H1 (cell line): Measurements from ENCODE around the gene EVI5. TPM values are rescaled to one million over a fixed set of nuclear protein-coding genes. Genes with fewer than 3 reads are reported as not detected.

Experiments used
- CTCF ChIA-PET: fragments of 300-600 bp; sonication (Branson Sonifier 250); formaldehyde crosslinking; loops from one replicate; lab custom pipeline; 2021; ENCODE audit not compliant: partially characterized antibody; lab: Charles Lee
- POLR2A ChIA-PET: fragments of 300-600 bp; sonication (Branson Sonifier 250); formaldehyde crosslinking; loops from one replicate; lab custom pipeline; 2021; ENCODE audit warnings: inconsistent platforms; ENCODE audit not compliant: partially characterized antibody; lab: Charles Lee
- DNase-seq, 2 experiments: peaks; one replicate each; pipeline versions ENCODE4 v3.0.0 to v3.0.0-alpha.2; 2010 to 2022; ENCODE audit warnings: low spot score in 2 of 2, low read depth in 1 of 2, mixed read lengths in 1 of 2
- FAIRE-seq: peaks from 2 replicates; lab custom pipeline; 2011; peaks lifted over from hg19 to GRCh38; lab: Jason Lieb, UNC
- H2AFZ ChIP-seq: 2 replicates; pipeline ENCODE4 v1.8.1; 2012; ENCODE audit warnings: low read length, inconsistent platforms
- H2AK5ac ChIP-seq: 2 replicates; pipeline ENCODE4 v1.6.1; 2013; ENCODE audit warnings: low read depth, low read length
- H2BK120ac ChIP-seq: replicated peaks from 2 replicates; pipeline ENCODE3; 2013; ENCODE audit warnings: low read depth, low read length, inconsistent platforms
- H2BK12ac ChIP-seq: 2 replicates; pipeline ENCODE4 v1.6.1; 2013; ENCODE audit warnings: low read depth, low read length
- H2BK15ac ChIP-seq: 2 replicates; pipeline ENCODE4 v1.6.1; 2013; ENCODE audit warnings: low read length
- H2BK20ac ChIP-seq: 2 replicates; pipeline ENCODE4 v1.6.1; 2013; ENCODE audit warnings: low read length
- H2BK5ac ChIP-seq: 2 replicates; pipeline ENCODE4 v1.6.1; 2013; ENCODE audit warnings: low read depth, low read length
- H3K14ac ChIP-seq: 2 replicates; pipeline ENCODE4 v1.6.1; 2013; ENCODE audit warnings: inconsistent platforms; ENCODE audit not compliant: insufficient read length
- H3K18ac ChIP-seq: 2 replicates; pipeline ENCODE4 v1.6.1; 2013; ENCODE audit warnings: low read length; ENCODE audit errors: extremely low read depth
- H3K23ac ChIP-seq: 2 replicates; pipeline ENCODE4 v1.6.1; 2013; ENCODE audit warnings: inconsistent platforms; ENCODE audit not compliant: insufficient read length
- H3K23me2 ChIP-seq: 2 replicates; pipeline ENCODE4 v1.6.1; 2013; ENCODE audit warnings: low read depth, low read length
- H3K27ac ChIP-seq: 2 replicates; pipeline ENCODE4 v1.6.1; 2011; ENCODE audit warnings: low read depth, low read length, inconsistent platforms
- H3K27me3 ChIP-seq, 4 experiments: replicated peaks in 1 of 4; 1 replicate in 1 of 4; 2 replicates in 3 of 4; pipeline versions ENCODE4 v1.6.1 to v1.8.1; 2011 to 2013; ENCODE audit warnings: low read length in 3 of 4, mild to moderate bottlenecking in 3 of 4, inconsistent platforms in 2 of 4, mixed read lengths in 2 of 4, moderate library complexity in 1 of 4; ENCODE audit not compliant: control insufficient read depth in 3 of 4, insufficient read depth in 3 of 4; ENCODE audit errors: extremely low read depth in 1 of 4
- H3K36me3 ChIP-seq, 4 experiments: 2 replicates each; pipeline versions ENCODE4 v1.6.1 to v1.8.1; 2011 to 2013; ENCODE audit warnings: mild to moderate bottlenecking in 4 of 4, low read length in 3 of 4, moderate library complexity in 2 of 4, control low read depth in 1 of 4, inconsistent platforms in 1 of 4; ENCODE audit not compliant: insufficient read depth in 4 of 4, control insufficient read depth in 2 of 4
- H3K4ac ChIP-seq: replicated peaks from 2 replicates; pipeline ENCODE3; 2013; ENCODE audit warnings: low read length, low read depth, mixed read lengths, inconsistent platforms; ENCODE audit not compliant: insufficient read length
- H3K4me1 ChIP-seq, 4 experiments: replicated peaks in 1 of 4; 1 replicate in 1 of 4; 2 replicates in 3 of 4; pipeline versions ENCODE4 v1.6.1 to v1.8.1; 2011 to 2013; ENCODE audit warnings: low read length in 3 of 4, inconsistent platforms in 2 of 4, mixed read lengths in 1 of 4; ENCODE audit not compliant: insufficient read depth in 4 of 4, control insufficient read depth in 3 of 4
- H3K4me2 ChIP-seq, 2 experiments: 2 replicates each; pipeline versions ENCODE4 v1.6.1 to v1.8.1; 2011 to 2013; ENCODE audit warnings: low read depth in 2 of 2, low read length in 2 of 2, control low read depth in 1 of 2, inconsistent platforms in 1 of 2, mild to moderate bottlenecking in 1 of 2; ENCODE audit not compliant: insufficient read depth in 1 of 2
- H3K4me3 ChIP-seq, 4 experiments: fragments of 200-600, 300-600 bp in 1 of 4; sonication (generic), shearing (Covaris generic), sonication (Bioruptor Twin) in 1 of 4; 2 replicates each; pipeline versions ENCODE4 v1.5.1 to v1.8.1; 2011 to 2016; ENCODE audit warnings: low read length in 4 of 4, low read depth in 3 of 4, control low read depth in 2 of 4, inconsistent platforms in 2 of 4, mild to moderate bottlenecking in 2 of 4, mixed read lengths in 1 of 4, moderate library complexity in 1 of 4; ENCODE audit not compliant: insufficient read depth in 2 of 4; ENCODE audit errors: extremely low read depth in 1 of 4
- H3K56ac ChIP-seq: replicated peaks from 2 replicates; pipeline ENCODE3; 2013; ENCODE audit warnings: low read depth, mild to moderate bottlenecking, mixed read lengths, low read length, inconsistent platforms; ENCODE audit not compliant: insufficient read length
- H3K79me1 ChIP-seq: 2 replicates; pipeline ENCODE4 v1.6.1; 2013; ENCODE audit warnings: low read depth, low read length, control low read depth
- H3K79me2 ChIP-seq, 2 experiments: 2 replicates each; pipeline versions ENCODE4 v1.6.1 to v1.8.1; 2012 to 2013; ENCODE audit warnings: low read length in 2 of 2, mild to moderate bottlenecking in 2 of 2, inconsistent platforms in 1 of 2; ENCODE audit not compliant: insufficient read depth in 2 of 2, control insufficient read depth in 1 of 2
- H3K9ac ChIP-seq, 4 experiments: replicated peaks in 1 of 4; 1 replicate in 1 of 4; 2 replicates in 3 of 4; pipeline versions ENCODE4 v1.6.1 to v1.8.1; 2011 to 2013; ENCODE audit warnings: low read depth in 3 of 4, low read length in 3 of 4, control low read depth in 2 of 4, mild to moderate bottlenecking in 2 of 4, moderate library complexity in 2 of 4, inconsistent platforms in 1 of 4; ENCODE audit errors: extremely low read depth in 1 of 4
- H3K9me3 ChIP-seq, 2 experiments: 2 replicates each; pipeline versions ENCODE4 v1.6.1 to v1.8.1; 2012 to 2013; ENCODE audit warnings: mild to moderate bottlenecking in 2 of 2, moderate library complexity in 2 of 2, control low read depth in 1 of 2, inconsistent platforms in 1 of 2, low read depth in 1 of 2, low read length in 1 of 2, mixed read lengths in 1 of 2; ENCODE audit not compliant: insufficient read depth in 2 of 2
- H4K20me1 ChIP-seq, 2 experiments: replicated peaks in 1 of 2; 2 replicates each; pipeline versions ENCODE3 to v1.8.1; 2011 to 2013; ENCODE audit warnings: inconsistent platforms in 2 of 2, low read length in 2 of 2, mild to moderate bottlenecking in 1 of 2; ENCODE audit not compliant: insufficient read depth in 2 of 2, control insufficient read depth in 1 of 2
- H4K5ac ChIP-seq: 2 replicates; pipeline ENCODE4 v1.6.1; 2013; ENCODE audit warnings: low read length, low read depth, mixed read lengths, inconsistent platforms; ENCODE audit not compliant: insufficient read length
- H4K8ac ChIP-seq: 2 replicates; pipeline ENCODE4 v1.8.0; 2013; ENCODE audit warnings: mild to moderate bottlenecking, moderate library complexity, low read length, inconsistent platforms; ENCODE audit not compliant: insufficient read depth; ENCODE audit errors: extremely low read depth
- H4K91ac ChIP-seq: replicated peaks from 2 replicates; pipeline ENCODE3; 2013; ENCODE audit warnings: low read length, mixed read lengths, inconsistent platforms; ENCODE audit not compliant: insufficient read length
- CEBPB ChIP-seq: IDR thresholded peaks from 2 replicates; pipeline ENCODE4 v1.6.1; 2012; ENCODE audit warnings: low read depth, low read length
- CREB1 ChIP-seq: IDR thresholded peaks from 2 replicates; pipeline ENCODE4 v1.6.1; 2012; ENCODE audit warnings: inconsistent platforms
- JUND ChIP-seq: IDR thresholded peaks from 2 replicates; pipeline ENCODE4 v1.6.1; 2011; ENCODE audit warnings: mild to moderate bottlenecking, improper control_type of control experiment, low read length
- NANOG ChIP-seq: IDR thresholded peaks from 2 replicates; pipeline ENCODE4 v1.6.1; 2011; ENCODE audit warnings: low read length, low read depth, mild to moderate bottlenecking, inconsistent platforms; ENCODE audit not compliant: insufficient read depth, poor library complexity, severe bottlenecking
- SIN3A ChIP-seq, 2 experiments: IDR thresholded peaks in 1 of 2; conservative IDR thresholded peaks in 1 of 2; 2 replicates each; pipeline ENCODE4 v1.6.1; 2011 to 2012; ENCODE audit warnings: low read length in 2 of 2, improper control_type of control experiment in 1 of 2, low read depth in 1 of 2, mild to moderate bottlenecking in 1 of 2
- TAF1 ChIP-seq: IDR thresholded peaks from 2 replicates; pipeline ENCODE4 v1.6.1; 2011; ENCODE audit warnings: mild to moderate bottlenecking, low read depth, low read length
- WGBS, 2 experiments: shearing (Covaris generic) in 1 of 2; methylation state at CpG; one replicate each; pipeline versions ENCODE4 v1.1.6 to v1.1.7; 2013 to 2015; ENCODE audit warnings: low lambda C conversion rate in 2 of 2, mixed read lengths in 2 of 2, inconsistent platforms in 1 of 2, low coverage in 1 of 2, missing lambda C conversion rate in 1 of 2; ENCODE audit not compliant: insufficient replicate concordance in 2 of 2, insufficient coverage in 1 of 2, insufficient read length in 1 of 2; ENCODE audit errors: extremely low coverage in 1 of 2, missing lambda C conversion rate in 1 of 2; 5-methylcytosine and 5-hydroxymethylcytosine counted together
- polyA plus RNA-seq, 7 experiments: library from polyadenylated mRNA; depleted of rRNA in 3 of 7; stranded (reverse) in 5 of 7; unstranded in 2 of 7; fragments of >200 nt in 5 of 7; fragments of 200-250 nt in 2 of 7; gene quantifications; 1 replicate in 5 of 7; 2 replicates in 1 of 7; 4 replicates in 1 of 7; pipeline versions ENCODE4 v1.2.1 to v1.2.3, GENCODE V29; 2011 to 2013; ENCODE audit warnings: missing spikeins in 2 of 7, mixed read lengths in 2 of 7
- total RNA-seq: library from RNA; stranded (reverse); fragmentation: NEBNext Ultra II Directional; extraction: Animal tissue kit (Norgen Biotek cat#: 25700); gene quantifications from 2 replicates; pipeline ENCODE4 v1.2.1, GENCODE V29; 2021

The EVI5 gene
- total and polyA plus RNA-seq, 2 of the 8 experiments (the other 6 are each of a cell fraction or from before 2014, with no cell fraction given): 1.7 to 13.7 TPM

GRCh38 chr1:92762355-92762754, 22.6 kb downstream of the EVI5 start:
- TF ChIP-seq TAF1 (no peak), SIN3A (conservative IDR thresholded peaks at IDR 0.05 in 1 of 2, IDR thresholded peaks at IDR 0.05 in 1 of 2; ENCODE audit: low read depth in 1 of 2, low read length in 2 of 2) (no peak), CREB1 (no peak), JUND (no peak), NANOG (no peak), CEBPB (no peak)
- H3K18ac ChIP-seq: no peak overlapping the region
- no peak overlapping the region for H2BK5ac ChIP-seq
- WGBS, 2 experiments: 84% methylated on average over 1 of the region's 1 CpG; no CpG with 5 or more reads in 1 of the 2 experiments
- no peak overlapping the region for H2AFZ ChIP-seq
- H3K27ac ChIP-seq: no peak overlapping the region
- ChIA-PET POLR2A (interaction anchor here (1.5 kb wide), 1 partner anchor 70 kb away, joined by 5 read pairs; the partner anchor contains the start of gene RPL5), CTCF (interaction anchor here (1.0 to 1.1 kb wide), 2 partner anchors 15 to 56 kb away, joined by 3 read pairs; no protein-coding TSS in a partner anchor)
- H3K4me1 ChIP-seq: no peaks in the 10 kb centered on the region
- H3K36me3 ChIP-seq: no peaks in the 10 kb centered on the region
- H4K20me1 ChIP-seq: no peaks in the 10 kb centered on the region
- no peak overlapping the region for H4K91ac ChIP-seq
- no peak overlapping the region for H3K4me2 ChIP-seq
- no peak overlapping the region for H3K23ac ChIP-seq
- no peaks in the 10 kb centered on the region for H3K23me2 ChIP-seq
- no peak overlapping the region for H2BK20ac ChIP-seq
- no peak overlapping the region for H3K56ac ChIP-seq
- no peaks in the 10 kb centered on the region for H3K79me1 ChIP-seq
- H2AK5ac ChIP-seq: no peak overlapping the region
- H3K9me3 ChIP-seq: no peaks in the 10 kb centered on the region
- no peak overlapping the region for H3K9ac ChIP-seq
- no peak overlapping the region for H2BK120ac ChIP-seq
- no peak overlapping the region for H2BK12ac ChIP-seq
- H3K4me3 ChIP-seq: no peak overlapping the region
- H3K14ac ChIP-seq: no peak overlapping the region
- H3K4ac ChIP-seq: no peak overlapping the region
- DNase-seq (no peak), FAIRE-seq (no peak)
- no peaks in the 10 kb centered on the region for H3K27me3 ChIP-seq
- no peak overlapping the region for H2BK15ac ChIP-seq
- no peak overlapping the region for H4K5ac ChIP-seq
- no peaks in the 10 kb centered on the region; a peak in 2 of 4 replicates for H3K79me2 ChIP-seq
- no peak overlapping the region for H4K8ac ChIP-seq
